ENCODE data around the gene NUP93.
A peak's percentile ranks its signal among the peaks of the same experiment; 100 is the strongest.

Gene NUP93

DNA sequence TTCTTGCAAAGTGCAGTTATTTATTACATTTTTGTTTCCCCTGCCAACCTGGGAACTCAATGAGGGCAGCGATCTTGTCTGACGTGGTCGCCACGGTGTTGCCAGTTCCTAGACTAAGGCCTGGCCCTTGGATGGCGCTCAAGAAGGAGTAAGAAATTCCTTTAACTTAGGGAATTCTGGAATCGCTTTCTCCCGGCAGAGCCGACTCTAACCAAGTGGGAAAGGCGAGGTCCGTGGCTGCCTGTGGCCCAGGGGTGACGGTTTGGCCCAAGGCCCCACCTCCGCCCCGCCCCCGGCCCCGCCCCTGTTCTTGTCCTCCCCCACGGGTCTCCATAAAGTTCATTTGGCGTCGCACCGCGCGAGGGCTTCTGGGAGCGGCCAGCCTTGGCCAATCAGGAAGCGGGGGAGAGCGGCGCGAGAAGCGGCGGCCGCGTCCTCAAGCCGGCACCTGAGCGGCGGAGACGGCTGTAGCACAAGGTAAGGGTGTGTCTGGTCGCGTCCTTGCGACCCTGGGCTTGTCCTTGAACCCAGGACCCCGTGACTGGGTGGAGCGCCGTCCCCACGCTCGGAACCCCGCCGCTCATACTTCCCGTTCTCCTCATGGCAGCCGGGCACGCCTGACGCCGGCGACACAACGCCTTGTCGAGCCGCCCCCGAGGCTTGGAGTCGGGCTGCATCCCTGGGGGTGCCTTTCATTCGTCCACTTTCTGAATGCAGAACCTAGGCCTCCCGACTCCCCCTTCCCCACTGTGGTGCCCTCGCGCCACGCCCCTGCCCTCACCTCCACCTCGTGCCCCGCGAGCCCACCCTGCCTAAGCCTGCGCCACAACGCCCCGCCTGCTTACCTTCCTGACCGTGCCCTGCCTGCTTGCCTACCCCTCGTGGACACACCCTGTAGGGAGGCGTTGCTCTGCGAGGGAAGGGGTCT, at the start of gene NUP93:
Gene NUP93, plus strand, starts transcription at position 395 of the 928 bp plus-strand sequence. CDS start 18,119 bp downstream, outside the sequence.
- DNase-seq: peak; percentile 61 to 85

DNA sequence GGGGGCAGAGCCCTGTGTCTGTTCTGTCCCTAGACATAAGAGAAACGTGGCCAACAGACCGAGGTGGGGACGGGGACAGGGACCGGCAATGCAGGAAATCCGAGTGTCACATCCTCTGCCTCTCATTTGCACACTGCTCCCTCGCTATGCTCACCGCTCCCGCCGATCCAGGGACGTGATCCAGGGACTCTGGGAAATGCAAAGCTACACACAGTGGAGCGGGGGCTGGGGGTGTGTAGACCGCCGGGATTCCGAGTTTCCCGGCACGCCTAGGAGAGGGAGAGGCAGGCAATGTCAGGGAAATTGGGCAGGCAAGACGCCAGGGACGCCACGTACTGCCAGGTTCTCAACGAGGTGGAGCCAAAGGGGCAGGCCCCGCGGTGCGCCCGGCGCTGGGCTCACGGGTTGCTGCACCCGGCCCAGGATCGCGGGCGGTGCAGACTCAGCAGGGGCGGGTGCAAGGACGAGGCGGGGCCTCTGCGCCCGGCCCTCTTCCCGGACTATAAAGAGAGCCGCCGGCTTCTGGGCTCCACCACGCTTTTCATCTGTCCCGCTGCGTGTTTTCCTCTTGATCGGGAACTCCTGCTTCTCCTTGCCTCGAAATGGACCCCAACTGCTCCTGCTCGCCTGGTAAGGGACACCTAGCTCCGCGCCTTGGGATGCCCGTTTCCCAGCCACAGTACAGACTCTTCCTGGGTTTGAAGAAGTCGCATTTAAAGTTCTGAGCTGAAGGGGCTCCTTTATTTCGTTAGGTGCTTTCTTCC, 47.8 kb upstream of the NUP93 start, which contains the start of gene MT1X:
Gene MT1X, plus strand, starts transcription at position 532 of the 764 bp plus-strand sequence. Its CDS starts 71 bp downstream, at position 603.
- peak; percentile 59 to 84 for DNase-seq

DNA sequence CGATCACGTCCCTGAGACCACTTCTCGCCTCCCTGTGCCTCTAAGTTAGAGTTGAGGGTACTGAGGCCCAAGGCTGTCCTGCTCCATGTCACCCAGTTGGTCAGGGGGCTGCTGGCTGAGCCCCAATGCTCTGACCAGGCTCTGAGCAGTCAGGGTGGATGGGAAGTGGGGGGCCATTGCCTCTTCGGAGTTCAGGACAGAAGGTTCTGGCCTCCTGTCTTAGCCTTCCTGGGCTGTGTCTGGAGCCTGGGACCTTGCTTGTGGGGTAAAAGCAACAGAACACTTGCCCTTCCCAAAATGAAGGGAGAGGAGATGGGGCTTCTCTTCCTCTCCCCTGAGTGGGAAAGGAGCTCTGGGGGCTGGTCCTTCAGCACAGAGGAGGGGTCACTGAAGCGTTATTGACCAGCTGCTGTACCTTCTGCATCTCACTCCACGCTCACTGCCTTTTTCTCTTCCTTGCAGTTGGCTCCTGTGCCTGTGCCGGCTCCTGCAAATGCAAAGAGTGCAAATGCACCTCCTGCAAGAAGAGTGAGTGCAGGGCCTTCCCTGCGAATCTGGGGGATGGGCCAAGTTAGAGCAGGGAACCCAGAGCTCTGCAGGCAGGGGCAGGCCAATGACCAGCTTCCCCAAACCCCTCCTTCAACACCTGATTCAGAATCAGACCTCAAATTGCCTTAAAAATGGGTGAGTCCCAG, 47.1 kb upstream of the NUP93 start:
- DNase-seq: no peak

DNA sequence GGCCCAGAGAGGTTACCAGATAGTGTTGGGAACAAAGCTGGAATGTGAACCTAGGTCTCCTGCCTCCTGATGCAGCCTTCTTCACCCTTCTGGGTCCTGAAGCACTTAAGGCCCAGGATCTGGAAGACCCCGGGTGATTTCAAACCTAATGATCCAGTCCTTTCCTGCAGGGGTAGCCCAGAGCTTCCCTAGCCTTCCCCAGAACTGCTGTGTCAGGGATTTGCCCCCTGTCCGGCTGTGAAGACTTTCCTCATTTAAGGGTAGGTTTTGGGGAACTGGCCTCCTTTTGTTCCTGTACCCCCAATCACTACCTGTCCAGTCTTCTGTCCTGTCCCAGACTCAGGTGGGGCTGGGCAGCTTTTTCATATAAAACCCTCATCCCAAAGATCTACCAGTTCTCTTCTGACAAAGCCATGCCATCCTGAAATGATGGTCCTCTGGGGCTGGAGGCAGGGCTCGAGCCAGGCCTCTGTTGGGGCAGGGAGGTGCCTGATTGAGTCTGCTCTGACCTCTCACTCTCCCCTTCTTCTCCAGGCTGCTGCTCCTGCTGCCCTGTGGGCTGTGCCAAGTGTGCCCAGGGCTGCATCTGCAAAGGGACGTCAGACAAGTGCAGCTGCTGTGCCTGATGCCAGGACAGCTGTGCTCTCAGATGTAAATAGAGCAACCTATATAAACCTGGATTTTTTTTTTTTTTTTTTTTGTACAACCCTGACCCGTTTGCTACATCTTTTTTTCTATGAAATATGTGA, 46.3 kb upstream of the NUP93 start:
- DNase-seq: no peak

GRCh38 chr16:56684256-56684925, 45.5 kb upstream of the NUP93 start:
- DNase-seq: no peak

- no peak for DNase-seq
Observed at GRCh38 chr16:56684926-56685590, 44.9 kb upstream of the NUP93 start.

- DNase-seq: no peak
Observed at GRCh38 chr16:56686758-56687157, 43.2 kb upstream of the NUP93 start.

GRCh38 chr16:56688762-56689161, 41.2 kb upstream of the NUP93 start:
- no peak for DNase-seq

DNA sequence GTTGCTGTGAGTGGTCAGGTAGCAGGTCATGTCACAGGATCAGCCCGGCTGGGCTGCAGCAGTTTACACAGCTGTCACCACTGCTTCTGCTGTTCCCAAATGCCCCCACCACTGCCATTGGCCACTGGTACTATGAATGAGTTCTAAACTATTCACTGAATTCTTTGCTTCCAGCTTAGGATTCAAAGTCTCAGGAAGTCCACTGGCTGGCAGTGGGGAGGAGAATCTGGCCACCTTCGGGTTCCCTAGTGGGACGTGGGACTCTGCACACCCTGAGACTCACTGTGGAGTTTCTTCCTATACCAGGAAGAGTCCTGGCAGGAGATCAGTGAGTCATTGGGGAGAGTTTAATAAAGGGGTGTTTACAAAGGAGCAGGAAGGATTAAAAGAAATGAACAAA, 40.8 kb upstream of the NUP93 start:
- DNase-seq: no peak

- DNase-seq: no peak
Observed at GRCh38 chr16:56690420-56691122, 39.4 kb upstream of the NUP93 start.

- no peak for DNase-seq
Observed at GRCh38 chr16:56691885-56692284, 38.0 kb upstream of the NUP93 start.

DNA sequence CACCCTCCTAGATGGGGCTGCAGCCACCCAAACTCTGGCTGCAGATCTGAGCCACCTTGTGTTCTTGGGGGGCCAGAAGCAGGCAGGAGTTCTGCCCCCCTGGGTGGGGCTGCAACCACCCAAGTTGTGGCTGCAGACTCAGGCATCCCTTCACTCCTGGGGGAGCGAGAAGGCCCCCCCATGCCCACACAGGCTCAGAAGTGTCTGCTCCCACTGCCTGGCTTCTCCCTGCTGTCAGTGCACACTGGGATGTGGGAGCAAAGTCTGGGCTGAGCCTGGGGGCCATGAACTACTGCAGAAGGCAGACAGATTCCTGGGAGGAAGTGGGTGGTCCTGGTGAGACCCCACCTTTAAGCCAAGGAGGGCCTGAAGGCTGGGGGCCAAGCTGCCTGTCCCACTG, 34.7 kb upstream of the NUP93 start:
- DNase-seq: no peak

DNA sequence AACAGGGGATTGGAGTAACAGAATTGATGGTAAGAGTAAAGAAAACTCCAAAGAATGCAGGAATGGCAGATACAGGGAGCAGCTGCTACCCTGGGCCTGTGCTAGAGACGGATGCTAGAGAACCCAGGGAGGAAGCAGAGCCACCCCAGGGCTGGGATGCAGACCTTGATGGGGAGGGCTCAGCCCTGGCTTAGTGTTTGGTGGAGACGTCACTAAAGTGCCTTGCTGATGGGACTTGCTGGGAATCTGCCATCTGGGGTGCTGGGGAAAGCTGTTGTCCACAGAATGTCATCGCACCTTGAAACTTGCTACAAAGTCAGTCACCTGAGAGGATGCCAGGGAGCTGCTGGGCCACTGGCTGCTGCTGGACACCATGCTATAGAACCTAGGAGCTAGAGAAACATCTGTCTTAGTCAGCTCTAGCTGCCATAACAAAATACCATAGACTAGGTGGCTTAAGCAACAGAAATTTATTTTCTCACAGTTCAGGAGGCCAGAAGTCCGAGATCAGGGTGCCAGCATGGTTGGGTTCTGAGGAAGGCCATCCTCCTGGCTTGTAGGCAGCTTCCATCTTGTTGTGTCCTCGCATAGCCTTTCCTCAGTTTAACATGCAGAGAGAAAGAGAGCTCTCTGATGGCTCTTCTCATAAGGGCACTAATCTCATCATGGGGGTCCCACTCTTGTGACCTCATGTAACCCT, 32.3 kb upstream of the NUP93 start:
- no peak for DNase-seq

- DNase-seq: no peak
Observed at GRCh38 chr16:56700195-56700594, 29.7 kb upstream of the NUP93 start.

DNA sequence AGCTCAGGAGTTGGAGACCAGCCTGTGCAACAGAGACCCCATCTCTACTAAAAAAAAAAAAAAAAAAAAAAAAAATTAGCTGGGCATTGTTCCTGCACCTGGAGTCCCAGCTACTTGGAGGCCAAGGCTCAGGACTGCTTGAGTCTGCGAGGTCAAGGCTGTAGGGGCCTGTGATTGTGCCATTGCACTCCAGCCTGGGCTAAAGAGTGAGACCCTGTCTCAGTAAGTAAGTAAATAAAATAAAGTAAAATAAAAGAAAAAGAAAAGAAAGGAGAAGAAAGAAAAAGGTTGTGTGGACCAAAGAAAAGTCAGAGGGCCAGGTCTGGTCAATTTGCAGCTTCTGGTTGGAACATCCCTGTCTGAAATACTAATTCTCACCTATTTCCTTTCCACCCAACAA, 29.3 kb upstream of the NUP93 start:
- DNase-seq: no peak

DNA sequence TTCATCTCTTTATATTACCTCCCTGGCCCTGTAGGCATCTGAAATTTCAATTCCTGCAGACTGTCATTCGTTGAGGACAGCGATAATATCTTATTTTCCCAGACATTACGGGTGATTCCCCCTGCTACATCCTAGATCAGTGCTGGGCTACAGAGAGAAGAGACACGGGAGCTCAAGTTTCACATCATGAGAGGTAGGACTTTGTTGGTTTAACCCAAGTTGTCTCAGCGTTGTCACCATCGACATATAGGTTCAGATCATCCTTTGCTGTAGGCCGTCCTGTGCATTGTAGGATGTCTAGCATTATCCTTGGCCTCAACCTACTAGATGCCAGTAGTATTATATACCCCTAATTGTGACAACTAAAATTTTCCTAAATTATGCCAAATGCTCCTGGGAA, 28.4 kb upstream of the NUP93 start:
- no peak for DNase-seq

GRCh38 chr16:56702836-56703235, 27.1 kb upstream of the NUP93 start:
- DNase-seq: no peak

GRCh38 chr16:56708525-56709442, 21.1 kb upstream of the NUP93 start:
- DNase-seq: no peak
